GM21576 (cell line): ENCODE results near the gene SLC38A9.

Experiments
- ATAC-seq: cut with Tn5 transposase; IDR thresholded peaks from one replicate; pipeline ENCODE4 v1.9.1; 2021; ENCODE audit warnings: mild to moderate bottlenecking, moderate library complexity; ENCODE audit not compliant: unreplicated experiment

The SLC38A9 gene

GRCh38 chr5:55657443-55657842, 54.7 kb downstream of the SLC38A9 start:
- no peak for ATAC-seq

DNA sequence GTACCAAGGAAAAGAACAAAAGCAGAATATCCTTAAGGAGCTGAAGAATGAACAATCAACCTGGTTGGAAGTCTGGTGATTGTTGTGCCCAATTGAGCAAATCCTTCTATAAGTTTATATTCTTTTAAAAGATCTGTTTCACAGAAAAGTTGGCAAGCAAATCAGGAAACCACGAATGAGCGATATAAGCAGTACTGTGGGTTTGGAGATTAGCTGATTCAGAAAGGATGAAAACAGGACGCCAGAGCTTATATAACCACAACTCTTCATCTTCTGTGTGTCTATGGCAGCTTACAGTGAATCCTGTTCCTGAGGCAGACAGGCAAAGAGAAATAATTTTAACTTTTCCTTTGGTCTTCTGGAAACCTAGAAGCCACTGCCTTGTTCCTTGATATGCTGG, 61.7 kb downstream of the SLC38A9 start:
- no peak for ATAC-seq

GRCh38 chr5:55649963-55650362, 62.2 kb downstream of the SLC38A9 start:
- ATAC-seq, result no peak

- ATAC-seq, result no peak
Observed at GRCh38 chr5:55645304-55645703, 66.8 kb downstream of the SLC38A9 start.

DNA sequence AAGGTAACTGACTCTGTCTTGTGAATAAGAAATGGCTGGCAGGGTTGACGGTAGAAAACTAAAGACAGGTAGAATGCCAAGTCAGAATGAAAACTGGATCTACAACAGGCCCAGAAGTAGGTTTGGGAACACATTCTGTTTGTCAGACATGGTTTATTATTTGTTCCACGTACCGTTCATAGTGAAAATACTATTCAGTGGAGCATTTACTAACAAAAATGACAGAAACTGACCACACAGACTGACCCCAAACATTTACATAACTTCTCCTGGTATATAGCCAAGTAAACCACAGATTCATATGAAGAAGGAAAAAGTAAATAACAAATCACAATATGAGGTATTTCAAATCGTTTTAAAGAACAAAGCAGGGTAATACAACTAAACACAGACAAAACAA, 73.7 kb downstream of the SLC38A9 start:
- no peak for ATAC-seq

DNA sequence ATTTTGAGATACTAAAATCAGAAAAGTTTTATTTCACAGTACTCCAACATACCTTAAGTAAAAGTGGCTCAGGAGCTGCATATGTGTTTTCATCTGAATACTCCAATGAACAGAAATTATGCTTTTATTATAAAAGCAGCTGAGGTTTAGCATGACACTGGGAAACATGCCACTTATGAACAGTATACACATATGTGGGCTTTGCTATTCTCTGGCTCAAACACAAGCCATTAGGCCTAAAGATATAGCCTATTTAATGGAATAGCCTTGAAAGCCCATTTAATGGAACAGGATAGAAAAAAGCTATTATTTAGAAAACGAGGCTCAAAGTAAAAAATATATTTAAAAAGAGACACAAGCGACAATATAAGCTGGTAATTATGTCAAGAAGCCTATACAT, 74.1 kb downstream of the SLC38A9 start:
- no peak for ATAC-seq

DNA sequence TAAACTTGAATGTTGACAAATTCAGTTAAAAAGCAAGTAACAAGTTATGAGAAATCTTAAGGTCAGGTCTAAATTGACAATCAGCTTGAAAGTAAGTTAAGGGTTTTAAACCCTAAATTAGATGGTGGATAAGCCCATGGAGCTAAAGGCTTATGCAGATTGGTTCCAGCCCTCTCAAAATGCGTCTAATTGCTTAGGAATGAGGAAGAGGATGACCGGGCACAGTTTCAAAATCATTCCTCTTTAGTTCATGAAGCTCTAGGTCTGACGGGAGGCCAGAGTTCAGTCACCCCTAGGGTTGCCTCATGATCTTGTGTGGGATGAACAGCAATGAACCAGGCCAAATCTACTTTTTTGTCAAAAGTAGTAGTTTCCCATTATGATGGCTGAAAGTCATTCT, 75.4 kb downstream of the SLC38A9 start:
- no peak for ATAC-seq

- no peak for ATAC-seq
Observed at GRCh38 chr5:55636177-55636576, 75.9 kb downstream of the SLC38A9 start.

DNA sequence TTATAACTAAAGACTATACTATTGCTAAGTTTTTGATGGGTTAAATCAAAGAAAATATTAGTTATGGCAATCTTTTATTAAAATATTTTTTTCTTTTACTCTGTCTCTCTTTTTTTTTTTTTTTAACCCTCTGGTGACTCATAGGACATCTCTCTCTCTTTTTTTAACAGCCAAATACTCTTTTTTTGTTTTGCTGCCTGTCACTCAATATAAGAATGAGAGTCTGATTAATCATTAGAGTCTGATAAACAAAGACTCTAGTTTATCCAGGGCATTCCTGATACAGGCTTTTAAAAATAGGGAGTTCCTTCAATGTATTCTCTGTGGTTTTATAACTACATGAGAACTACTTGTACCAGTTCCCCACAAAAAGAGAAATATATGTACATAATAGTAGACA, 77.3 kb downstream of the SLC38A9 start:
- ATAC-seq, result no peak

- ATAC-seq, result no peak
Observed at GRCh38 chr5:55634209-55634805, 77.8 kb downstream of the SLC38A9 start.

DNA sequence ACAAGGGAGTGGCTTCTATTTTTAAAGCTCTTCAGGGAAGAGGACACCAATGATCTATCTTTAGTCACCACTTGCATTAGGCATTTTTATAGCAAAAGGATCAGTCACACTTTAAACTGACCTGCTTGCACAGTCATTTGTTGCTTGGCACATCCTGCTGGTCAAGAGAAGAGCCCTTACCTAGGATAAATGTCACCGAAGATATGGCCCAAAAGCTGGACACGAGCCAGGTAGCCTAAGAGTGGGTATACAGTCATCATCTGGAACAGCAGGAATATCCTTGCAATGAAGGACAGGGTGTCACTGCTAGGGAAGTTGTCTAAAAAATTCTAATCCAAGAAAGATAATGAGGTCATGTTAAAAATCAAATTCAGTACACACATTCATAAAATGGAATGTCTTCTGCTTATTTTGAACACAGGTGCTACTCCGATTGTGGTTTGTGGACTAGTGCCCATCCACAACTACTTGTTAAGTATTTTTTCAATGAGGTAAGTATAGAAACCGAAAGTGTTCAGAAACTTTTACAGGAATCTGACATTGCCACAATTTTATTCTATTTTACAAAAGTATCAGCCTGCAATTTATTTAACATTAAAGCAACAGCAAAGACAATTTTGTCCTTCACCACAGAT, 78.4 kb downstream of the SLC38A9 start:
- ATAC-seq, result no peak

DNA sequence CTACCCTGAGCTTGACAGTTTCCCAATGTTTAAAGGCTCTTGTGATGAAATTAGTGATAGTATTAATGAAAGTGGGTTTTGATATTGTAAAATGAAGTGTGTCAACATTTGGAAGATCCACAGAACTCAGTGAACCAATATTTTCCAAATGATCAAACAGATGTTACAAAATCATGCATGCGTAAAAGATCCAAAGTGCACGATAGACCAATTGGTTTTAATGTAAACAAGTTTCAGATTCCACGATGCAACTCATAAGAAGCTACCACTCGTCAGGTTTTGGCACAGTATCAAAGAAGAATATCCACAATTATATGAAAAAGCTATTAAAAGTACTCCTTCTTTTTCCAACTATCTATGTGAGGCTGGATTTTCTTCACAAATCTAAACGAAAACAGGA, 82.3 kb downstream of the SLC38A9 start:
- no peak for ATAC-seq

DNA sequence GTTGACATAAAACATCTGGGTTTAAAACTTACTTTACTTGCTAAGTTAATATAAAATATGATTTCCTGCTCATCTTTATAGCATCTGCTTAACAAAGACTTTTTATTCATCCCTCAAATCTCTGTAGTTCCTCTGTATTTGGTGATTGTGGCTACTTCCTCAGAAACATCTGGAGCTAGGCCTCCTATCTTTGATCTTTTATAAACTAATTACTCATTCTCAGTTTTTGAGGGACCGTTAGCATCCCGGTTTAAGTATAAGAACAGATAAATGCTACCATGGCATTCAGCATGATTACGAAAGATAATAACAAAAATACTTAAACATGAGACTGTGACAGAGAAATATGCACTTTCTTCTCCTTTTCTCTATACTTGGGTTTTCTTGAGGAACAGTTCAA, 85.3 kb downstream of the SLC38A9 start:
- ATAC-seq, result no peak

- no peak for ATAC-seq
Observed at GRCh38 chr5:55625913-55626312, 86.2 kb downstream of the SLC38A9 start.

DNA sequence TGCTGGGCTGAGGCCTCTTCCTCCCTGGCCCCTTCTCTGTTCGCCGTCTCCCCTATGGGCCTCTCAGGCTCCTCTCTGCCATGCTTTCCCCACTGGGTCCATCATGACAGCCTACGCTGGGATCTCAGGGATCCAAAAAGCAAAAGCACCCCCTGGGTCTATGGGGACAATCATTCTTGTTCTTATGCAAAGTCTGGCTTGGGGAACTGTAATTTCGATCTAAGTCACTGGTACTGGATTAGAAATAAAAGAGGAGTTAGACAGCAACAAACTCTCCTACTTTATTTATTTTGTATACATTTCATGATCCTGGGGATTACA, 86.6 kb downstream of the SLC38A9 start:
- no peak for ATAC-seq

DNA sequence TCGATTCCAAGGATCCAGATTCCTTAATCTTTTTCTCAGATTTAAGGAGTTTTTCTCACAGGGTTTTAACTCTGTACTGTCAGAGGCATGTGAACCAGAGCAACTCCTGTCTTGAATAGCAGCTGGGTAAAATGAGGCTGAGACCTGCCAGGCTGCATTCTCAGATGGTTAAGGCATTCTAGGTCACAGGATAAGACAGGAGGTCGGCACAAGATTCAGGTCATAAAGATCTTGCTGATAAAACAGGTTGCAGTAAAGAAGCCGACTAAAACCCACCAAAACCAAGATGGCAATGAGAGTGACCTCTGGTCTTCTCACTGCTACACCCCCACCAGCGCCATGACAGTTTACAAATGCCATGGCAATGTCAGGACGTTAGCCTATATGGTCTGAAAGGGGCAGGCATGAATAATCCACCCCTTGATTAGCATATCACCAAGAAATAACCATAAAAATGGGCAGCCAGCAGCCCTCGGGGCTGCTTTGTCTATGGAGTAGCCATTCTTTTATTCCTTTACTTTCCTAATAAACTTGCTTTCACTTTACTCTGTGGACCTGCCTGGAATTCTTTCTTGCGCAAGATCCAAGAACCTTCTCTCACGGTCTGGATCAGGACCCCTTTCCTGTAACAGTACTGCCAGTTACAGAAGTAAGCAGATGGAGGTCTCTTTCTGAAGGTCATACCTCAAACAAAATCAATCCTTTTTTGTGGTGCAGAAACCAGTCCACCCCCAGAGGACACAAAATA, 87.1 kb downstream of the SLC38A9 start:
- no peak for ATAC-seq

DNA sequence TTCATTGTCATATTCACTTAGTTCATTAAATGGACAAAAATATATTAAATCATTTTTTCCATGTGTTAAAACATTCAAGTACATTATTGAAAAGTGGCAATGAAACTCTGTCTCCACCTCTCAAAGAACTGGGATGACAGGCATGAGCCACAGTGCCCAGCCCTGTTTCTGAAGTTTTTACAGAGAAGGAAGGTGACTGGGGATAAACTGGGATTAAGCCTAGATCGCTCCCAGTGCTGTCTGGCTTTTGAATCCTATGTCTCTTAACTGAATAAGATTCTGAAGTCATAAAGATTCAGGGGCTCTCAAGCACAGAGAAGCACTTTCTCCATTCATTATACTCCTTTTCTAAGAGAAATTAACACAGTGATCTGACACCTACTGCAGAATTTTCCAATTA, 88.3 kb downstream of the SLC38A9 start:
- ATAC-seq, result no peak

DNA sequence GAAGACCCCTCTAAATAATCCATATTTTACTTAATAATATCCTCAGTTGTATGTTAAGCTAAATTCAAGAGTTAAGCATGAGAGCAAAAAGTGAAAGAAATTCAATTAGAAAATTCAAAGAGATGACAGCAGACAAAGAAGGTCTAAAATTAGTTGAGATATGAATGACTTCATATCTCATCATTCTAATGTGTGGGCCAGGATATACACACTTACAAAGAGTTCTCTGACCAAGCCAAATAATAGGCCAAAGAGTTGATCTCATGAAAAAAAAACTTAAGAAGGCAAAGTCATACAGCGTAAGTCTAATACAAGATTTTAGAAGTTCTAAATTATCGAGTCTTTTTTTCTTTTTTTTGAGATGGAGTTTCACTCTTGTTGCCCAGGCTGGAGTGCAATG, 89.7 kb downstream of the SLC38A9 start:
- ATAC-seq, result no peak

DNA sequence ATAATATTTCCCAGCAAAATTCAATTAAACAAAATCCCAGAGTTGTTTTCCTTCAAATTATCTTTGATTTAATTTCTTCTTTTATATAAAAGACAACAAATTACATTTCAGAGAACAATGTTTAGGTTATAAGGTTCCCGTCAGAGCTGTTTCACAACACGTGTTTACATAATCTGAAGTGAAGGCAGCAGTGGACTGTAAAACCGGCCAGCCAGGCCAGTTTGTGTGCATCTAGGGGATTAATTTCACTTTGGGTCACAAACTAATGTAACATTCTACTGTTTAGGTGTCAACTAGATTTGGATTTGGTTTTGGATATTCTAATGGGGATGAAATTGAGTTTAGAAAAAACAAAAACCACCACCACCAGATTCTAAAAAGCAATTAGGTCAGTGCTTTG, 90.9 kb downstream of the SLC38A9 start:
- ATAC-seq, result no peak

GRCh38 chr5:55620766-55621160, 91.4 kb downstream of the SLC38A9 start:
- ATAC-seq, result no peak

GRCh38 chr5:55620009-55620765, 91.9 kb downstream of the SLC38A9 start:
- no peak for ATAC-seq

GRCh38 chr5:55618318-55618717, 93.8 kb downstream of the SLC38A9 start:
- no peak for ATAC-seq
